HG02970 (cell line): ENCODE data around the gene DTX3.
"Not testable (repeated sequence)": the region's sequence is repeated elsewhere in the genome, so short reads cannot be mapped to it uniquely, and the experiment has no call there.

Experiments used
- ATAC-seq: cut with Tn5 transposase; IDR thresholded peaks from one replicate; pipeline ENCODE4 v1.9.1; 2021; ENCODE audit warnings: mild to moderate bottlenecking, moderate library complexity, moderate number of reproducible peaks; ENCODE audit not compliant: unreplicated experiment, low FRiP score

DTX3 gene

DNA sequence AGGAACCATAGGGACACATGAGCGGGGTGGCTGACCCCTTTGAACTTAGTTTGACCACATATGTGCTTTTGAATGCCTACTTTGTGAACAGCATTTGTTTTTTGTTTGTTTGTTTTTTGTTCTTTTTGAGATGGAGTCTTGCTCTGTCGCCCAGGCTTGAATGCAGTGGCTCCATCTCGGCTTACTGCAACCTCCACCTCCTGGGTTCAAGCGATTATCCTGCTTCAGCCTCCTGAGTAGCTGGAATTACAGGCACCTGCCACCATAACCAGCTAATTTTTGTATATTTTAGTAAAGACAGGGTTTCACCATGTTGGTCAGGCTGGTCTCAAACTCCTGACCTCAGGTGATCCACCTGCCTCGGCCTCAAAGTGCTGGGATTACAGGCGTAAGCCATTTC is 13.8 kb downstream of the DTX3 start:
- not testable (repeated sequence) for ATAC-seq

DNA sequence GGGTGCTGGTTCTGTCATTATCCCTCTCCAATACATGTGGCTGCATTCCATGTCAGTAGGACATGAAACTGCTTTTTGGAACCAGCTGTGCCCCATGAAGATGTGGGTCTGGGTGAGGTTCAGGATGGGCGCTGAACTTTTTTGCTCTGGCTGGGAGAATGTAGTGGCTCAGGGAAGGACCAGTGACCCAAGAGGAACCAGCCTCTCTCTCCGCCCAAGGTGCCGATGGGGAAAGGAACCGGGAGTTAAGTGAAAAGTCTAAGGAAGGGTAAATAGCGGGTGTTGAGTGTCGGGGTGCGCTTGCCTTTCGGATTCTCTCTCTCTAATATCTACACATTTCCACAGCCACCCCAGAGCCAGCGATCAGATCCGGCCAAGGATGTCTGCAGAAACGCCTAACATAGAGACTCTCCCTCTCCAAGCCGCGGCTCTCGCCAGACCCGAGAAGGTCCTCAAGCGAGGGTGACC is 14.4 kb downstream of the DTX3 start:
- no peak for ATAC-seq

DNA sequence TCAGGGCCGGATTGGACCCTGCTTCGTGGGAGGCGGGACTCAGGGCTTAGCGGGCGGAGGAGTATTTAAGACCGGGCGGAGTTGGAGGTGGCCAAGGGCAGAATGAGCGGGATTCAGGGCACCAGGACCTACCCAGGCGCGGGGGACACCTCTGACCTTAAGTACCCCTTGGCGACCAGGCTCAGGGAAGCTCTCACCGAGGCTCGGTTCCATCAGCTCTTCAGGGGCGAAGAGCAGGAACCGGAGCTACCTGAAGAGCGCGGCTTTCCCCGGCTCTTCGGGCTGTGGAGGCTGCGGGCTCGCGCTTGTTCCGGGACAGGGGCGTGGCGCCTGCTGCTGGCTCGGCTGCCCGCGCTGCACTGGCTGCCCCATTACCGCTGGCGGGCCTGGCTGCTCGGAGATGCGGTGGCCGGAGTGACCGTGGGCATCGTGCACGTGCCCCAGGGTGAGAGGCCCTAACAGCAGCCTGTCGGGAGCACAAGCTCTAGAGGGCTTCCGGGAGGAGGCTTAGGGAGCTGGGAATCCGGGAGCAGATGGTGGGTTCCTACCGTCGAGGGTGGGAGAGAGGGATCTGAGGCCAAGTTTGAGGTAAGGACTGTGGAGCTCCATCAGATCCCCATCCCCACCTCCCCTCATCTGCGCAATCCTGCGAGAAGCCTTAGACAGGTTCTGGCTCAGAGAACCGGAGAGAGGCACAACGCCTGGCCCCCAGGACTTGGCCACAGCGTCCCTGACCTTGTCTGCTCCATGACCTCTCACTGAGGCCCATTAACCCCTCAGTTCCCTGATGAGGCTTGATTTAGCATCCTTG is 15.0 kb downstream of the DTX3 start:
- ATAC-seq: no peak

DNA sequence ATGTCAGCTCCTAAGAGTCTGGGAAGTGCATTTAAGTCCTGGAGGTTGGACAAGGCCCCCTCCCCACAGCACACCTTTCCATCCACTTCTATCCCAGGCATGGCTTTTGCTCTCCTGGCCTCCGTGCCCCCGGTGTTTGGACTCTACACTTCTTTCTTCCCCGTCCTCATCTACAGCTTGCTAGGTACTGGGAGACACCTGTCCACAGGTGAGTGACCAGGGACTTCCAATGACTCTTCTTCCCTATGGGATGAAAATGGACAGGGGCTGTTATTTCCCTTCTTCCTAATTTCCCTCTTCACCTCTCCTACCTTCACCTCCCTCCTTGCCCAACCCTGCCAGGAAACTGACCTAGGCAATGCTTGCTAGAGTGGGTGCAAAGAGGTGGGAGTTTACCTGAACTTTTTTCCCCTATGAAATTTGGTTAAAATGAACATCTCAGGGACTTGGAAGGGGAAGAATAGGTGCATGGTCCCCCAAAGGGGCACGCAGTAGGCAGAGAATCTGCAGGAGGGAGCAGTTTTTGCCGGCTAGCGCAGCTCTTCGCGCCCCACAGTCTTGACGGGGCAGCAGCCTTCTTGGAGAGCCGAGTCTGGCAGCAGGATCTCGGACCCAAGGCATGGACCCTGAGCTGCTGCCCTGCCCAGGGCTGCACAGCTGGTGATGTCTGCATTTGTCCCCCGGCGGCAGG is 15.8 kb downstream of the DTX3 start:
- no peak for ATAC-seq

DNA sequence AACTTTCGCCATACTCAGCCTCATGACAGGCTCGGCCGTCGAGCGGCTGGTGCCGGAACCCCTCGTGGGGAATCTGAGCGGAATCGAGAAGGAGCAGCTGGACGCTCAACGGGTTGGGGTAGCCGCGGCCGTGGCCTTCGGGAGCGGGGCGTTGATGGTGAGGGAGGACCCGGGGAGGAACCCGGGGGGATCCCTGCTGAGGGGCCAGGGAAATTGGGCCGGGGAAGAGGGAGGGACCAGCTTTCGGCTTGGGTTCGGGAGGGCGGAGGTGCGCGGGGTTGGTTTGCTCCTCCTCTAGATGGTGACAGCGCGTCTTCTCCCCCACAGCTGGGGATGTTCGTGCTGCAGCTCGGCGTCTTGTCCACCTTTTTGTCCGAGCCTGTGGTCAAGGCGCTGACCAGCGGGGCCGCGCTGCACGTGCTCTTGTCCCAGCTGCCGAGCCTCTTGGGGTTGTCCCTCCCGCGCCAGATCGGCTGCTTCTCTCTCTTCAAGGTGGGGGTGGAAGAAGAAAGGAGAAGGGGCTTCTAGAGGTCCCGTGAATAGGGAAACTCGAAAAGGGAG is 16.4 kb downstream of the DTX3 start:
- no peak for ATAC-seq

DNA sequence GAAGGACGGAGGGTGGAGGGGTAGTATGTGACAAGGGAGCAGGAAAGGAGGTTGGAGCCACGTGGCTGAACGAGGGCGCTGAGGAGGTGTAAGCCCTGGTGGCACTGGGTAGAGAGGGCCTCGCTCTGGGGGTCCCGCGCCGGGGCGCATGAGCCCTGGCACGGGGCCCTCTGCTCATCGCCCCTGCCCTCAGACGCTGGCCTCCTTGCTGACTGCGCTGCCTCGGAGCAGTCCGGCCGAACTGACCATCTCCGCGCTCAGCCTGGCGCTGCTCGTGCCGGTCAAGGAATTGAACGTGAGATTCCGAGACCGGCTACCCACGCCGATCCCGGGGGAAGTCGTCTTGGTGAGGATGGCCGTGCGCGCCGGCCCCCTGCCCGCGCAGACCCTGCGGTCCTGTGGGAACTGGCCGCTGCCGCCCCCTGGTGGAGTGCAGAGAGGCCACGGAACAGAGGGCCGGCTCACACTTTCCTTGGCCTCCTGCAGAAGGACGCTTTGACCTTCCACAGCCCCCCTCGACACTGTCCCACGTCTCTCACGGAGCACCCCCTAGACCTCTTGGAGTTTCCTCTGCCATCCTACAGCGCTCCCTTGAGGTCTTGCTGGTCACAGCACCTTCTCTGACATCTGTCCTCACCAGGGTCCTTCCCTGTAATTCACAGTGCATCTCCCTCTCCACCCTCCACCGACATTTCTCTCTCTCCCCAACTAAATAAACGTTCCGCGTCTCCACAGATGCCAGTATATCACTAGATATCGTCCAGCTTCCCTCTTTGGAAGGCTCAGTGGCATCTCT is 17.1 kb downstream of the DTX3 start:
- no peak for ATAC-seq

DNA sequence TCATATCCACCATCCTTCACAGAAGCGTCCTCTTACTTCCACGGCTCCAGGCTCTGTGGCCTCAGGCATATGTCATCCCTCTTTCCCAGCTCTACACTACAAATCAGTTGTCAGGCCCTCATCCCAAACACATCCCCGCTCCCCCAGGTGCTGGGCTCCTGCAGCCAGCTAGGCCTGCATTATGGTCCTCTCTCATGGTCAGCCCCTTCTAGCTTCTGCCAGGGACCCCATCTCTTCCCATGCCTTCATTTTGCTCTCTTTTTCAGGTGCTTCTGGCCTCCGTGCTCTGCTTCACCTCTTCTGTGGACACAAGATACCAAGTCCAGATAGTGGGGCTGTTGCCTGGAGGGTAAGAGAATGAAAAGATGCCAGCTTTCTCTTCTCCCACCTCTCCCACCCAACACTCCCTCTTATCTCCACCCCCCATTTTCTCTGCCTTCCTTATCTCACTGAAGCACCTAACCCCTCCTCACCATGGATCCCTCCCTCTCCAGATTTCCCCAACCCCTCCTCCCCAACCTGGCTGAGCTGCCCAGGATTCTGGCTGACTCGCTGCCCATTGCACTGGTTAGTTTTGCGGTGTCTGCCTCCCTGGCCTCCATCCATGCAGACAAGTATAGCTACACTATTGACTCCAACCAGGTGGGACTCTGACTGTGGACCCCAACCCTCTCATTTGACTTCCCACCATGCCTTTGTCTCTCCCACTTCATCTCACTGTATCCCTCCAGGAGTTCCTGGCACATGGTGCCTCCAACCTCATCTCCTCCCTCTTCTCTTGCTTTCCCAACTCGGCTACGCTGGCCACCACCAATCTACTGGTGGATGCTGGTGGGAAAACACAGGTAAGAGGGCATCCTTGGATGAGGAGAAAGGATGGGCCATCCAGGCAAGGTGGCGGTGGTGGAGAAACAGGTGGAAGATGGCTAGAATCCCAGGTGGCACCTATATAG is 17.9 kb downstream of the DTX3 start:
- no peak for ATAC-seq

DNA sequence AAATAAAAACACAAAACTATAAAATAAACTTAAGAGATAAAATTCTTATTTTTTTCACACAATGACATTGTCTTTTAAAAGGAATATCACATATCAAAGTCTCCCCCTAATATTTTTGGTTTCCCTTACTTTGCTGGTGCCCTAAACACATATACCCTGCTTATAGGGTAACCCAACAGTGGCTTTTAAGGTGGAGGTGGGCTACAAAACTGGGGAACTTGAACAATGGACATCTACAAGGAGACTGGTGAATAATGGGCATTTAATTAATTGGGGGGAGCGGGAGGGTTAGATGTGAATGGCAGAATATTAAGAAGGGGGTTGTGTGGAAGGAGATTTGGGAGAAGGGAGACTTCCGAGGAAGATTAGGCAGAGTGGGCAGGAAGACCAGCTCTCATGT is 18.8 kb downstream of the DTX3 start:
- ATAC-seq: no peak

DNA sequence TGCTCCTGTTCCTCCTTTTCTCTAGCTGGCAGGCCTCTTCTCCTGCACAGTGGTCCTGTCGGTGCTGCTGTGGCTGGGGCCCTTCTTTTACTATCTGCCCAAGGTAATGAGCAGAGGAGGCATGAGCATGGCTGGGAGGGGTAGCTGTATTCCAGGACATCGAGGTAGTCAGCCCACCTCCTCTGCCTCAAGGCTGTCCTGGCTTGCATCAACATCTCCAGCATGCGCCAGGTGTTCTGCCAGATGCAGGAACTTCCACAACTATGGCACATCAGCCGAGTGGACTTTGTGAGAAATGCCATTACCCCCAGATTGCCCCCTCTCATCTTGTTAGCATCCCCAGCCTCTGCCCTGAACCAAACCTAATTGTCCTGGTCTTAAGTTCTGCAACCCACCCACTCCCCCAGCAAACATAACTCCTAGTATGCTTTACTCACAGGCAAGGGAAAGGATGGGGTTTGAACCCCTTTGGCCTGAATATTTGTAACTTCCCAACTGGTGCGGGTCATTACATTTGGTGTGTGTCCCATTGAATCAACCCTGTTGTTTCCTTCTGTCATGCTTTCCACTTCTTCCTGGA is 19.3 kb downstream of the DTX3 start:
- ATAC-seq: no peak

DNA sequence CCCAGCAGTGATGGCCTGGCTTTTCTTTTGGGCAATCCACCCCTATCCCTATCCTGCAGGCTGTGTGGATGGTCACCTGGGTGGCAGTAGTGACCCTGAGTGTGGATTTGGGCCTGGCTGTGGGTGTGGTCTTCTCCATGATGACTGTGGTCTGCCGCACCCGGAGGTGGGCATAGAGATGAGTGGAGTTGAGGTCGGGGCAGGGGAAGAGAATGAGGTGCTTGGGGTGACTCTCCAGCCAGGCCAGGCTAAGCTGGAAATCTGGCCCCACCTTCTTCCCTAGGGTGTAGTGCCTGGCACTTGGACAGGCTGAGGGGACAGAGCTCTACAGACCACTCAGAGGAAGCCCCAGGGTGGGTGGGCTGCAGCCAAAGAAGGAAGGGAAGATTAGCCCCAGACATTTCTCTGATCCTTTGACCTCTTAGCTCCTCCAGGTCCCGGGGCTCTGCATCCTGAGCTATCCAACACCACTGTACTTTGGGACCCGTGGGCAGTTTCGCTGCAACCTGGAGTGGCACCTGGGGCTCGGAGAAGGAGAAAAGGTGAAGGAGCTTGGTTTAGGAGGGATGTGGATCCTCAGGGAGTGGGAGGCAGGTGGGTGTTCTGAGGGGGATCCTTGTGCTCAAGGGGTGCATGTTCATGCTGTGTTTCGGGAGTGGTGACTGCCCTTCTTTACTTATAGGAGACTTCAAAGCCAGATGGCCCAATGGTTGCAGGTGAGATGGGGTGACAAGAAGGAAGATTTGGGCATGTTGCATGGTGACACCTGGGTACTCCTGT is 20.0 kb downstream of the DTX3 start:
- no peak for ATAC-seq

DNA sequence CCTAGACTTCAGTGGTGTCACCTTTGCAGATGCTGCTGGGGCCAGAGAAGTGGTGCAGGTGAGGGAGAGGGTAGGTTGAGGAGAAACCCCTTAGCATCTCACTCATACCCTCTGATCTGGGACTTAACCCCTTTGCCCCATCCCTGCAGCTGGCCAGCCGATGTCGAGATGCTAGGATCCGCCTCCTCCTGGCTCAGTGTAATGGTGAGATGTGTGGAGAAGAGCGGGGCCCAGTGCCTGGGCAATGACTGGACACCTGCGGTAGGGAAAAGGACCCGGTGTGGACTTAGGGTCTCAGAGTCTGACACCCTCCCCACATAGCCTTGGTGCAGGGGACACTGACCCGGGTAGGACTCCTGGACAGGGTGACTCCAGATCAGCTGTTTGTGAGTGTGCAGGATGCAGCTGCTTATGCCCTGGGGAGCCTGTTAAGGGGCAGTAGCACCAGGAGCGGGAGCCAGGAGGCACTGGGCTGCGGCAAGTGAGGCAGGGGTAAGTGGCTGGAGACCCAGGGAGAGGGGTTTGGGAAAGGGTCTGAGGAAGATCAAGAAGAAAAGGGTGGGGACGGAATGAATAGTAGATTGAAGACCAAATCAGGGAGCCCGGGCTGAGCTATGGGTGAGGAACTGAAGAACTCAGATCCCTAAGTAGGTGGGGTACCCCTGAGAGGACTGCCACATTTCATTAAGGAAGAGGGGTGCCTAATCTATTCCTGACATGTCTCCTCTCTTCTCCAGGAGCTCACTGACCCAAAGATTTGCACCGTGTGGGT is 20.8 kb downstream of the DTX3 start:
- ATAC-seq: no peak

DNA sequence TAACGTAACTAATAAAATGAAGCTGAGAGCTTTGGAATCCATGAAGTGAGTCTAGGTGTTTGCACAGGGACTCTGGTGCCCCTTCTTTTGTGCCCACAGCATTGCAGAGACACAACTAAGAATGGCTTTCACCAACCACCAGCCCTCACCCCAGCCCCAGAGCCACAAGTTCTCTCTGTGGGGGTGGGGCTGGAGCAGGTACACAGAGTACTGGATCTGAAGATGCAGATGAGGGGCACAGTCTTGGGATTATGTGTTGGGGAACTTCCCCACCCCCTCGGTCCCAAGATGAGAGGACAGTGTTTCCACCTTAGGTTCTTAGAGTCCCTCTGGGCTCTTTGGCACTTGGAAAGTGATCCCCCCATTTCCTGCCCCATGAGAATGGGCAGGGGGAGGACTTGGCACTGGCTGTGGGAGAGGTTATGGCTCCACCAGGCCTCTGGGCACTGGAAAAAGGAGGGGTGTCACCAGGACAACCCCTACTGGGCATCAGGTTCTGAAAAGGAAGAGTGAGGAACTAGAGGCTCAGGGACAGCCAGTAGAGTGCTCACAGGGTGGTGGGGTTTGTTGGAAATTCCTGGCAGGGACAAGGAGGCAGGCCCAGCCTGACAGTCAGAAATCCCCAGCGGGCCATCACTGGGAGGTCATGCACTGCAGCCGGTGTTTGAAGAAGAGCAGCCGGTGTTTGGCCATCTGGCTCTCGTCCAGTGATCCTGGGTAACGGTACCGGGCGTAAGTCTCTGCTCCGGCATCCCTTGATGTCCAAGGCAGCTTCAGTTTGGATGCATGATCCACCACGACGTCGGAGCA is 21.7 kb downstream of the DTX3 start:
- no peak for ATAC-seq

DNA sequence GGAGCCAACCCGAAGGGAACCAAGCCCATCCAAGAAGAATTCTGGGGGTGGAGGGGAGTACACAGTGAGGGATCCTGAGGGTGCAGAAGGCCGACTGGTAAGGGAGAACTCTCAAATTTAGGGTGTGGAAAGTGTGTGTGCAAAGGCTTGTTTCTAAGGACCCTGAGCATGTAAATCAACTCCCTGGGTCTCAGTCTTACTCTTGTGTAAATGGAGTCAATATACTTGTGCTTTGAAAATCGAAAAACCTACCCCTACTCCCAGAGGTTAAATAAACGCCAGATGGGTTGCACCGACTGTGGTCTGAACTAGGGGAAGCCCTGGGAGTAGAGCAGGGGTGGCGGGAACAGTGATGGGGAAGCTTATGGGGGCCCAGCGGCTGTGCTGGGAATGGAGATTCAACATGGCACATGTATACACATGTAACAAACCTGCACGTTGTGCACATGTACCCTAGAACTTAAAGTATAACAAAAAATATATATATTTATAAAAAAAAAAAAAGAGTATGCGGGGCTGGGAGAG is 22.4 kb downstream of the DTX3 start:
- no peak for ATAC-seq

DNA sequence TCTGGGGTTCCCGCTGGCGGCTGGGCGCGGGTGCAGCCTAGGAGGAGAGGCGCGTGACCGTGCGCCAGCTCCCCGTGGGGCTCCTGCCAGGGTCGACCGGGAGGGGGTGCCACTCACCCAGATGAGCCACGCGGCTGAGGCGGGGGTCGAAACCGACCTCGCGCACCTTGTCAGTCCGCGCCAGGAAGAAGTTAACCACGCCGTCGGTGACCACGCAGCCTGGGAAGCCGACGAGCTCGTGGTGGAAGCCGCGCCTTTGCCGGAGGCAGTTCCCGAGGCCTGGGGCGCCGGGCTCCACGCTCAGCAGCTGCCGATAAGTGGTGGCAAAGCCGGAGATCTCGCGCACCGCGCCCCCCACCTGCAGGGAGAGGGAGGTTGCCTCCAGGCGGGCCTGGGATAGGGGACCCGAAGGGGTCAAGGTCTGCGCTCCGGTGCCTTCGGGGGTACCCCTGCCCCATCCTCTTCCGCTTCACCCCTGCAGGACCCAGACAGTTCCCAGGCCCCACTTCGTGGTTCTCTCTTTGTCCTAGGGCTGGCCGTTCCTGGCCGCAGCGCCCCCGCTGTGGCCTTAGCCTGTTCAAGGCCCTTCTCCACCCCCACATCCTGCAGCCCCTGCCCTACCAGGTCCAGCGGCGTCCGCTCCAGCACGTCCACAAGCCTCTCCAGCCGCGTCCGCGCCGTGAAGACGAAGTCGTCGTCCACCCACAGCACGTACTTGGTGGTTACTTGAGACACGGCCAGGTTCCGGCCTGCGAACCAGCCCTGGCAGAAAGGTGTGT is 23.1 kb downstream of the DTX3 start:
- no peak for ATAC-seq

DNA sequence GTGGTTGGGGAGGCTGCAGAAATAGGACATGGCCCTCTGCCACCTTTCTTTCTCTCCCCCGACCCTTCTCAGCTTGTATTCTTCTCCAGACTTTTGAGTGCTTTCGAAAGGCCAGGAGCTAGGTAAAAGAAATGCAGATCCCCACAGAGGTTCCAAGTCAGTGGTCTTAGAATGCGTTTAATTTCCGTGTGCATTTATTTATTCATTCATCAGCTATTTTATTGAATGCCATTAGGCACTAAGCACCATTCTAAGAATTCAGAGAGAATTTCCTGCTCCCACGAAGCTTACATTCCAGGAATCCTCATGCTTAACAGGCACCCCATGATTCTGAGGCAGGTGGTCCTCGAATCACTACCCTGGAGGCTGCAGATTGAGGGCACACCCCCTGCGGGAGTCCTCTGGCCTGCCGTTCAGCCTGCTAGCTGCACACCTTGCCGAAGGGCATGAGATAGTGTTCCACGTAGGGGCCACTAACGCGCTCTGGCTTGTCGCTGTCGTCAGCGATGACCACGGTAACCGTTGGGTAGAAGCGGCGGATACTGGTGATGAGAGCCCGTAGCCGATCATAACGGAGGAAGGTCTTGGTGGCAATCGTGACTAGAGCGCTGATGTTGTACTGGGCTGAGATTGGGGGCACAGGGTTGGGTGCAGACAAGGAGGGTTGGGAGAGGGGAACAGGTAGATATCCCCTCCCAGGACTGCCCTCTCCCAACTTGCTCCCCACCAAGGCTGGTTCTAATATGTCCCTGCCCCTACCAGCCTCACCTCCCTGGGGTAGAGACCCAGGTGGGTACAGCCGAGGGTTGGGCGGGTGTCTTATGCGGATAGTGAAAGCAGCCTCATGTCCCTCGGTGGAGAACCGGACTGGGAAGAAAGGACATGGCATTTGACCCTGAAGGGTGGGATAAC is 23.9 kb downstream of the DTX3 start:
- no peak for ATAC-seq
